Measurements from ENCODE around the gene DMRTB1. TPM values are rescaled to one million over a fixed set of nuclear protein-coding genes. Genes with fewer than 3 reads are reported as not detected.

Gene DMRTB1
- total and polyA plus RNA-seq, 2 donors (not counting 1 experiment from before 2014, with no cell fraction given): not detected

DNA sequence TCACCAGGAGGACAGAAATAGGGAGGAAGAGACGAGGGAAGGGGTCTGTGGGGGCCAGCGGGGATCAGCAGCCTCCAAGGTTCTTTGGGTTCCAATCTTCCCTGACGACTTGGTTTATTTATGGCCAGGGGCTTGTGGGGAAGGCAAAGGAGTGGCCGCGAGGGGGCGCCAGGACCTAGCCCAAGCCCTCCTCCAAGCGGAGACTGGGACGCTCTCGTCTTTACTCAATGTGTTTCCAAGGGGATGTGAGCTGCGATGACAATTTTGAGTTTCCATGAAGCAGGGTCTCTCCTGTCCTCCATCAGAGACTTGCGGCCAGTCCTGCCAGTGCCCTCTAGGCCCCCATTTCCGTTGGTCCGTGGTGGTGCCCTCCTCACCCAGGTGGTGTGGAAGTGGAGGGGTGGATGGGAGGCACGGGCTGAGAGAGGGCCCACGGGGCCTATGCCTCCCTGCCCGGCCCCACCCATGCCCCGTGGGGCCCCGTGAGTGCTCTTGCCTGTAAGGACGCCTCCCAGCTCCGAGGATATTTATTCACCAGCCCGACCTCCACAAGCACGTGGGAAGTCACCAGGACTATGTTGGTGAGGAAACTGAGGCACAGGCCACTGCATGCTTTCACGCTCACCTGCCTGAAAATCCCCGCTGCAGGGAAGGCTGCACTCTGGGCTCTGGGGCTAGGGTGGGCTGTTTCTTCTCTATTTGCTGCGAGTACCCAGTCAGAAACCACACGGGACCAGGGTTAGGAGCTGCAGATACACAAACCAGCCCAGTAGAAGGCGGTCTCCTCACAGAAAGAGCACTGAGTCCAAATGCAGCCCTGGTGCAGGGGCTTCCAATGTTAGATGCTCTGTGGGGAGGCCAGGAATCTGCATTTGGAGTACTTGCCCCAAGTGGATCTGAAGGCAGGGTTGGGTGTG, 26.5 kb downstream of the DMRTB1 start:
- DNase-seq: peak; percentile 52
- ATAC-seq (ENCODE audit: low read depth): no peak
- CTCF ChIA-PET: interaction anchor here (1.3 kb wide), 1 partner anchor 473 kb away, joined by 3 read pairs; no protein-coding TSS in a partner anchor
- no peaks in the 10 kb centered on the region for H4K20me1 ChIP-seq (ENCODE audit: control insufficient read depth, insufficient read depth, low read length, poor library complexity, severe bottlenecking)
- H3K4me3 ChIP-seq (ENCODE audit: control extremely low read depth in 1 of 5, extremely low read depth in 1 of 5, insufficient read depth in 1 of 5, low read depth in 2 of 5, low read length in 4 of 5): no peak overlapping the region
- H3K36me3 ChIP-seq (replicated peaks in 1 of 2; ENCODE audit: control extremely low read depth in 1 of 2, control insufficient read depth in 1 of 2, extremely low read depth in 1 of 2, insufficient read depth in 2 of 2, low read length in 1 of 2): no peaks in the 10 kb centered on the region
- H3K9ac ChIP-seq (ENCODE audit: low read length): no peak overlapping the region
- H3K79me2 ChIP-seq (ENCODE audit: control insufficient read depth, insufficient read depth, low read length): no peaks in the 10 kb centered on the region
- WGBS (ENCODE audit: insufficient coverage): 31% methylated on average over 27 of the region's 27 CpGs
- no peaks in the 10 kb centered on the region for H3K9me3 Mint-ChIP-seq (ENCODE audit: insufficient read depth)
- H3K4me1 Mint-ChIP-seq: no peaks in the 10 kb centered on the region
- no peak overlapping the region for H2AFZ ChIP-seq (ENCODE audit: insufficient read depth, low read depth, low read length, poor library complexity, severe bottlenecking)
- H3K9me3 ChIP-seq (ENCODE audit: control extremely low read depth in 1 of 3, control insufficient read depth in 2 of 3, insufficient read depth in 1 of 3, low read length in 2 of 3): no peaks in the 10 kb centered on the region
- no peaks in the 10 kb centered on the region for H3K4me1 ChIP-seq (ENCODE audit: control insufficient read depth in 2 of 2, insufficient read depth in 2 of 2, low read length in 2 of 2)
- H3K4me3 Mint-ChIP-seq: no peak overlapping the region
- H3K4me2 ChIP-seq (replicated peaks; ENCODE audit: low read depth, low read length, poor library complexity, severe bottlenecking): no peak overlapping the region
- H3K27me3 Mint-ChIP-seq: peaks cover 29% of the 10 kb centered on the region
- H3K27ac ChIP-seq (ENCODE audit: low read length in 2 of 2): no peak overlapping the region
- TF ChIP-seq EZH2 (IDR thresholded peaks at IDR 0.05; ENCODE audit: borderline replicate concordance, insufficient read depth, low read depth, low read length, poor library complexity, severe bottlenecking): no peak
- TF ChIP-seq, protein P1, sequence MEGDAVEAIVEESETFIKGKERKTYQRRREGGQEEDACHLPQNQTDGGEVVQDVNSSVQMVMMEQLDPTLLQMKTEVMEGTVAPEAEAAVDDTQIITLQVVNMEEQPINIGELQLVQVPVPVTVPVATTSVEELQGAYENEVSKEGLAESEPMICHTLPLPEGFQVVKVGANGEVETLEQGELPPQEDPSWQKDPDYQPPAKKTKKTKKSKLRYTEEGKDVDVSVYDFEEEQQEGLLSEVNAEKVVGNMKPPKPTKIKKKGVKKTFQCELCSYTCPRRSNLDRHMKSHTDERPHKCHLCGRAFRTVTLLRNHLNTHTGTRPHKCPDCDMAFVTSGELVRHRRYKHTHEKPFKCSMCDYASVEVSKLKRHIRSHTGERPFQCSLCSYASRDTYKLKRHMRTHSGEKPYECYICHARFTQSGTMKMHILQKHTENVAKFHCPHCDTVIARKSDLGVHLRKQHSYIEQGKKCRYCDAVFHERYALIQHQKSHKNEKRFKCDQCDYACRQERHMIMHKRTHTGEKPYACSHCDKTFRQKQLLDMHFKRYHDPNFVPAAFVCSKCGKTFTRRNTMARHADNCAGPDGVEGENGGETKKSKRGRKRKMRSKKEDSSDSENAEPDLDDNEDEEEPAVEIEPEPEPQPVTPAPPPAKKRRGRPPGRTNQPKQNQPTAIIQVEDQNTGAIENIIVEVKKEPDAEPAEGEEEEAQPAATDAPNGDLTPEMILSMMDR (IDR thresholded peaks at IDR 0.05): peak; percentile 69
- POLR2A ChIA-PET: no interaction called here
- no peak overlapping the region for H3K27ac Mint-ChIP-seq
- intact Hi-C loops (cut with micrococcal nuclease): no loop called here
- H3K27me3 ChIP-seq (replicated peaks in 1 of 4; ENCODE audit: control extremely low read depth in 1 of 4, control insufficient read depth in 3 of 4, insufficient read depth in 4 of 4, low read length in 3 of 4): peaks cover 0 to 4% (median 0%) of the 10 kb centered on the region in 4 experiments
